SU-DHL-6 (cell line): ENCODE data around the gene KIAA2012.

ENCODE experiments used
- CTCF ChIP-seq: fragments of 200-600 bp; sonication (generic); IDR thresholded peaks from one replicate; pipeline ENCODE4 v1.5.1; 2017; ENCODE audit warnings: antibody characterized with exemption, mild to moderate bottlenecking, low read length, moderate library complexity; ENCODE audit not compliant: insufficient read depth, poor library complexity, severe bottlenecking
- EZH2phosphoT487 ChIP-seq: fragments of 200-600 bp; sonication (generic), shearing (Covaris generic); conservative IDR thresholded peaks from 2 replicates; pipeline ENCODE4 v1.6.1; 2018; ENCODE audit warnings: mild to moderate bottlenecking, antibody characterized with exemption, low read length, moderate library complexity, mixed read lengths

- TF ChIP-seq CTCF (no peak), EZH2phosphoT487 (no peak)
Measured at GRCh38 chr2:202069170-202070067, 3.6 kb upstream of the KIAA2012 start.
